ENCODE measurements around the gene POGLUT3.

Gene POGLUT3

GRCh38 chr11:108538502-108538901 lies 40.3 kb upstream of the POGLUT3 start:
- H3K9me3 ChIP-seq (ENCODE audit: control insufficient read depth, insufficient read depth, low read depth, low read length): no peaks in the 10 kb centered on the region
- POLR2A ChIA-PET: no interaction called here
- no peaks in the 10 kb centered on the region for H3K4me1 ChIP-seq (ENCODE audit: control insufficient read depth, insufficient read depth, low read length)
- H3K36me3 ChIP-seq (ENCODE audit: control insufficient read depth in 2 of 2, insufficient read depth in 1 of 2, low read length in 2 of 2): peaks cover 0 to 23% of the 10 kb centered on the region in 2 experiments; a peak in 1 of 3 replicates
- H3K27ac ChIP-seq (ENCODE audit: extremely low read depth, low read depth, low read length): no peak overlapping the region
- CTCF ChIA-PET: interaction anchor here (0.6 kb wide), 1 partner anchor 8 kb away, joined by 3 read pairs; no protein-coding TSS in a partner anchor
- TF ChIP-seq ZNF280C (tag by site-specific recombination; IDR thresholded peaks at IDR 0.05) (no peak), GLI2 (tag by site-specific recombination; IDR thresholded peaks at IDR 0.05; ENCODE audit: borderline replicate concordance, low read depth) (no peak), INSM2 (tag by site-specific recombination; IDR thresholded peaks at IDR 0.05) (no peak), FEZF1 (tag by site-specific recombination; IDR thresholded peaks at IDR 0.05) (no peak), ZNF544 (tag by site-specific recombination; IDR thresholded peaks at IDR 0.05) (no peak), ZNF704 (tag by site-specific recombination; IDR thresholded peaks at IDR 0.05) (no peak), ZBTB7A (tag by site-specific recombination; IDR thresholded peaks at IDR 0.05; ENCODE audit: low read depth) (no peak), ZNF529 (tag by site-specific recombination; IDR thresholded peaks at IDR 0.05; ENCODE audit: insufficient replicate concordance) (no peak), TRIM28 (IDR thresholded peaks at IDR 0.05; ENCODE audit: borderline replicate concordance, low read length) (no peak), ZEB2 (tag by site-specific recombination; IDR thresholded peaks at IDR 0.05) (no peak), ZNF580 (tag by site-specific recombination; IDR thresholded peaks at IDR 0.05) (no peak), ZNF549 (tag by site-specific recombination; IDR thresholded peaks at IDR 0.05) (no peak), ZNF624 (tag by site-specific recombination; IDR thresholded peaks at IDR 0.05) (no peak), ZFP69B (tag by site-specific recombination; IDR thresholded peaks at IDR 0.05) (no peak), ZNF311 (tag by site-specific recombination; IDR thresholded peaks at IDR 0.05; ENCODE audit: borderline replicate concordance) (no peak), GLIS2 (tag by site-specific recombination; IDR thresholded peaks at IDR 0.05) (no peak)
- no peak overlapping the region for H3K4me3 ChIP-seq (ENCODE audit: low read depth, low read length)

- no peak for TF ChIP-seq OSR2 (tag by site-specific recombination; IDR thresholded peaks at IDR 0.05)
- TF ChIP-seq BCL11B (tag by site-specific recombination; IDR thresholded peaks at IDR 0.05; ENCODE audit: low read depth): no peak
- TF ChIP-seq PRDM1 (tag by site-specific recombination; IDR thresholded peaks at IDR 0.05): no peak
- no peaks in the 10 kb centered on the region for H3K9me3 ChIP-seq (ENCODE audit: control insufficient read depth, insufficient read depth, low read depth, low read length)
- ChIA-PET CTCF (interaction anchor here (0.5 to 0.6 kb wide), 2 partner anchors 8 to 16 kb away, joined by 3 read pairs; no protein-coding TSS in a partner anchor), POLR2A (no interaction called here)
- H3K27ac ChIP-seq (ENCODE audit: extremely low read depth, low read depth, low read length): no peak overlapping the region
- peaks cover 0 to 23% of the 10 kb centered on the region in 2 experiments; a peak in 1 of 3 replicates for H3K36me3 ChIP-seq (ENCODE audit: control insufficient read depth in 2 of 2, insufficient read depth in 1 of 2, low read length in 2 of 2)
- H3K4me1 ChIP-seq (ENCODE audit: control insufficient read depth, insufficient read depth, low read length): no peaks in the 10 kb centered on the region
- no peak overlapping the region for H3K4me3 ChIP-seq (ENCODE audit: low read depth, low read length)
These were observed 39.8 kb upstream of the POGLUT3 start for GRCh38 chr11:108538022-108538424.

Measured in HEK293 (cell line).